Measurements from ENCODE around the gene SFRP5.

GRCh38 chr10:97788552-97789442 is 17.0 kb upstream of the SFRP5 start:
- no peak for TF ChIP-seq ZFP30 (CRISPR knock-in tag; IDR thresholded peaks at IDR 0.05)
- TF ChIP-seq BACH2 (CRISPR knock-in tag; IDR thresholded peaks at IDR 0.05; ENCODE audit: borderline replicate concordance): no peak
- TF ChIP-seq ZFP3 (CRISPR knock-in tag; IDR thresholded peaks at IDR 0.05): no peak
- TF ChIP-seq ARNTL (CRISPR knock-in tag; IDR thresholded peaks at IDR 0.05; ENCODE audit: borderline replicate concordance, low read depth): no peak
- no peak for TF ChIP-seq SNAI2 (CRISPR knock-in tag; IDR thresholded peaks at IDR 0.05)
